Posterior cingulate gyrus (tissue), 11 donors: ENCODE data around the gene KRTAP5-11.
A peak's percentile ranks its signal among the peaks of the same experiment; 100 is the strongest.
"Not testable (repeated sequence)": the region's sequence is repeated elsewhere in the genome, so short reads cannot be mapped to it uniquely, and the experiment has no call there.

Experiments
- DNase-seq, 10 donors: peaks; one replicate each; pipeline versions ENCODE4 v3.0.0 to v3.0.0-alpha.2; 2020 to 2021; ENCODE audit warnings: mixed read lengths in 3 of 10
- intact Hi-C: fragments of 100-400 bp; cut with DNase I; formaldehyde crosslinking; loops from one replicate; pipeline ENCODE4 v1.15.1; 2023

The KRTAP5-11 gene

GRCh38 chr11:71582309-71582895 lies at the start of gene KRTAP5-11:
Gene KRTAP5-11 (minus strand): TSS chr11:71582875. CDS start chr11:71582837, 38 bp downstream.
- DNase-seq = peak in 1 of 10 donors; percentile 74
- intact Hi-C loops = no loop called here

GRCh38 chr11:71631551-71631950 lies 48.9 kb upstream of the KRTAP5-11 start:
- intact Hi-C loops = not testable (repeated sequence)
- peak in 1 of 10 donors; percentile 68 for DNase-seq

- intact Hi-C loops, DNase-seq: not testable (repeated sequence)
These were observed 47.4 kb upstream of the KRTAP5-11 start for GRCh38 chr11:71630071-71630470.

- intact Hi-C loops = not testable (repeated sequence)
- peak in 1 of 10 donors; percentile 59 for DNase-seq
These were observed 46.3 kb upstream of the KRTAP5-11 start for GRCh38 chr11:71628943-71629342.

GRCh38 chr11:71623226-71623625 lies 40.6 kb upstream of the KRTAP5-11 start:
- DNase-seq, intact Hi-C loops: not testable (repeated sequence)

- DNase-seq, intact Hi-C loops: not testable (repeated sequence)
These were observed 39.9 kb upstream of the KRTAP5-11 start for GRCh38 chr11:71622561-71622960.

- DNase-seq, intact Hi-C loops: not testable (repeated sequence)
These were observed 32.3 kb upstream of the KRTAP5-11 start for GRCh38 chr11:71615003-71615402.

GRCh38 chr11:71614366-71614917 lies 31.8 kb upstream of the KRTAP5-11 start:
- DNase-seq, intact Hi-C loops: not testable (repeated sequence)

GRCh38 chr11:71613931-71614330 lies 31.3 kb upstream of the KRTAP5-11 start:
- intact Hi-C loops, DNase-seq: not testable (repeated sequence)

- intact Hi-C loops = not testable (repeated sequence)
These were observed 28.7 kb upstream of the KRTAP5-11 start for GRCh38 chr11:71611218-71611910.

GRCh38 chr11:71608272-71608671 lies 25.6 kb upstream of the KRTAP5-11 start:
- intact Hi-C loops, DNase-seq: not testable (repeated sequence)

More at GRCh38 chr11:71611218-71611910, 28.7 kb upstream of the KRTAP5-11 start:
- DNase-seq = peak in 1 of 10 donors; percentile 17

GRCh38 chr11:71607520-71608216 lies 25.0 kb upstream of the KRTAP5-11 start:
- intact Hi-C loops = not testable (repeated sequence)
- peak in 1 of 10 donors; percentile 81 for DNase-seq

- DNase-seq, intact Hi-C loops: not testable (repeated sequence)
These were observed 24.3 kb upstream of the KRTAP5-11 start for GRCh38 chr11:71606853-71607519.

GRCh38 chr11:71604798-71605488 lies 22.3 kb upstream of the KRTAP5-11 start:
- DNase-seq, intact Hi-C loops: not testable (repeated sequence)

GRCh38 chr11:71603221-71603620 lies 20.5 kb upstream of the KRTAP5-11 start:
- intact Hi-C loops, DNase-seq: not testable (repeated sequence)

GRCh38 chr11:71589546-71589920 lies 6.9 kb upstream of the KRTAP5-11 start:
- intact Hi-C loops, DNase-seq: not testable (repeated sequence)

- DNase-seq, intact Hi-C loops: not testable (repeated sequence)
These were observed 6.3 kb upstream of the KRTAP5-11 start for GRCh38 chr11:71588822-71589545.

GRCh38 chr11:71588314-71588713 lies 5.6 kb upstream of the KRTAP5-11 start:
- DNase-seq, intact Hi-C loops: not testable (repeated sequence)

GRCh38 chr11:71585673-71586072 lies 3.0 kb upstream of the KRTAP5-11 start:
- intact Hi-C loops, DNase-seq: not testable (repeated sequence)
